ENCODE measurements around the gene CDS2.

Gene CDS2

DNA sequence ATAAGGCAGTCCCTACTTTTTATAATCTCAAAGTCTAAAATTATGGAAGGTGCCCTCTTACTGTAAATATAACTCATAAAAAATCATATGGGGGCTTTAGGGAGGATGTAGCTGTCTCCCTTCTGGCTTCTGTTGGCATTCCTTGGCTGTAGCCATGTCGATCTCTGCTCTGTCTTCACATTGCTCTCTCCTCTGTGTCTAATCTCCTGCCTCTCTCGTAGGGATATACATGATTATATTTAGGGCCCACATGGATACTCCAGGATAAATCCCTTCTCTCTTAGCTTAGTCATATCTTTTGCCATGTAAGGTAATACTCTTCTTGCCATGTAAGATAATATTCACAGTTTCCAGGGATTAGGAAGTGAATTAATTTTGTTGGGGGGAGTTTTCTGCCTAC lies 28.6 kb downstream of the CDS2 start:
- Mint-ChIP-seq H3K4me3 (no peak overlapping the region), H3K9me3 (no peaks in the 10 kb centered on the region), H3K4me1 (peaks cover 83% of the 10 kb centered on the region), H3K27me3 (no peaks in the 10 kb centered on the region), H3K36me3 (peaks cover 2% of the 10 kb centered on the region), H3K27ac (peak overlapping the region; percentile 18)

DNA sequence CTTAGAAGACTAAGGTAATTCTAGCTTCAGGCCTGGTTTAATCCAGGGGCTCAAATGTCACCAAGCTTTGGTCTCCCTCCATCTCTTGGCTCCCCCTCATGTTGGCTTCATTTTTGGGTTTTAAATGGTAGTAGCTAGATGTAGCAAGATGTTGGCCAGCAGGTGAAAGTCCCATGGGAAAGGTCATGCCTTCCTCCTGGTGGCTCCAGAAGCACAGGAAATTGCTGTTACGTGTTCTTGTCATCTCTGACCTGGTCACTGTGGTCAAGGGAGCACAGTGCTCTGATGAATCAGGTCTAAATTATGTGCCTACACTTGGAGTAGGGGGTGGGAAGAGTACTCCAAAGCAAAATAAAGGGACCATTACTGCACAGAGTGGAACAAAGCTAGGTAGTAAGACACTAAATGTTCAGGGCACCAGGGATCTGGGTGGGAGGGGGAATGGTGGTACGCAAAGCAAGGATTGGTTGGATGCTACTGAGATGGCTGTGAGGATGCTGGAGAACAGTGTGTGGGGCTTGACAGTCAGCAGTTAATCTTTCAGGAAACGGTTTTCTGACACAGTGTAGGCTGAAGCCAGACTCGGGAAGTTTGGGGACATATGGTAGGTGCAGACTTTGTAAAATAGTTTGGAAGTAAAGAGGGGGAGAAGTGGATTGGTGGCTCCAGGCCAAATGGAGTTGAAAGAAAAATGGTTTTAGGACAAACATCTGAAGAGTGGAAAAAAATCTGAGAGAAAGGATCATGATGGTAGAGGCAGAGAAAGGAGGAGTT lies 30.1 kb downstream of the CDS2 start:
- H3K4me3 Mint-ChIP-seq: no peak overlapping the region
- peaks cover 91% of the 10 kb centered on the region for H3K4me1 Mint-ChIP-seq
- H3K27me3 Mint-ChIP-seq: no peaks in the 10 kb centered on the region
- H3K27ac Mint-ChIP-seq: no peak overlapping the region
- no peaks in the 10 kb centered on the region for H3K9me3 Mint-ChIP-seq
- peaks cover 2% of the 10 kb centered on the region for H3K36me3 Mint-ChIP-seq

DNA sequence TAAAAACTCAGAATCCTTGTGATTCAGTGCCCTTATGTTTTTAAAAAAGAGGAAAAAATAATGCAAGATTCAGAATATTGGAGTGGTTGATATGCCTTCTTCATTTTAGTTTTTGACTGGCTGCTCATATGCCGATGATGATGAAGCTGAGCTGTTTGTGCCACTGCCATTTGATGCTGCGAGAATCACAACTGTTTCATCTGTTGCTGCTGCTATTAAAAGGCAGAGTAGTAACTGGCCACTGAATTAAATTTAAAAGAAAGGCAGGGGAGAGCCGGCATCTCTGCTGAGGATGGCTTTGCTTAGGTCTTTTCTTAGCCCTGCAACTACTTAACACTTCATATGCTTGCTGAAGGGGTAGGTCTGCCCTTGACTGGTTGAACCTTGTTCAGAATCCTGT lies 33.1 kb downstream of the CDS2 start:
- Mint-ChIP-seq H3K27ac (no peak overlapping the region), H3K36me3 (peaks cover 5% of the 10 kb centered on the region), H3K9me3 (no peaks in the 10 kb centered on the region), H3K4me1 (peaks cover 85% of the 10 kb centered on the region), H3K27me3 (no peaks in the 10 kb centered on the region), H3K4me3 (no peak overlapping the region)

DNA sequence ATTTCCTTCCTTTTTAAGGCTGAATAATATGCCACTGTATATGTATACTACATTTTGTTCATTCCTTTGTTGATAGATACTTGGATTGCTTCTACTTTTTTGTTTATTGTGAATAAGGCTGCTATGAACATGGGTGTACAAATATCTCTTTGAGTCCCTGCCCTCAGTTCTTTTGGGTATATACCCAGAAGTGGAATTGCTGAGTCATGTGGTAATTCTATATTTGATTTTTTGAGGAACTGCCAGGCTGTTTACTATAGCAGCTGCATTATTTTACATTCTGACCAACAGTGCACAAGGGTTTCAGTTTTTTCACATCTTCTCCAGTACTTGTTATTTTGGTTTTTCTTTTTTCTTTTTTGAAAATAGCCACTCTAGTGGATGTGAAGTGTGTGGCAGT lies 34.1 kb downstream of the CDS2 start:
- peaks cover 83% of the 10 kb centered on the region for H3K4me1 Mint-ChIP-seq

DNA sequence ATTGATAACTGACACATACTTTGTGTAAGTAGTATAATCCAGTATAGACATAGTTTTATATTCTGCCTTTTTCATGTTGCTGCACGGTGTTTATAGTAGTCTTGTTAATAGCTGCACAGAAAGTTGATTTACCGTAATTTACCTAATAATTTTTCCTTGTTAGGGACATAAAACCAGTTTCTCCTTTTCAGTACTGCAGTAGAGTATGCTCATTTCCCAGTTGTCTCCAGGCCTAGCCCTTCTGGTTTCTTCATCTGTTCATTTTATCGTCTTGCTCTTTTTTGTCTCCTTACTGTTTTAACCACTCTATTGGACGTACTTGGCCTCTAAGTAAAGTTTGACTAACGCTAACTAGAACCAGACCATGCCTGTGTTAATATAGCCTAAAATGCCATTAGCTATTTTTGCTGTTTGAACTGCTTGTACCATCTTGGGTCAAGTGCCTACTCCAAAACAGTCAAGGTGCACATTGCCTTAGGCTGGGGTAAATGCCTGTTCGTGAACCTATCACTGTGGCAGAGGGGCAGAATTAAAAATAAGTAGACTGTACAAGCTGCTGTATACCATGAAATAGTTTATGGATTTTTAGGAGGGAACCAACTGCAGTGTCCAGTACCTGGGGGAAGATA lies 34.8 kb downstream of the CDS2 start:
- H3K27ac Mint-ChIP-seq: no peak overlapping the region
- no peaks in the 10 kb centered on the region for H3K27me3 Mint-ChIP-seq
- H3K9me3 Mint-ChIP-seq: no peaks in the 10 kb centered on the region
- H3K4me3 Mint-ChIP-seq: no peak overlapping the region
- H3K36me3 Mint-ChIP-seq: peaks cover 5% of the 10 kb centered on the region
- H3K4me1 Mint-ChIP-seq: peaks cover 85% of the 10 kb centered on the region

More for the DNA sequence above, 34.1 kb downstream of the CDS2 start:
- Mint-ChIP-seq H3K4me3 (no peak overlapping the region), H3K9me3 (no peaks in the 10 kb centered on the region), H3K27ac (peak overlapping the region; percentile 76), H3K36me3 (peaks cover 5% of the 10 kb centered on the region), H3K27me3 (no peaks in the 10 kb centered on the region)

DNA sequence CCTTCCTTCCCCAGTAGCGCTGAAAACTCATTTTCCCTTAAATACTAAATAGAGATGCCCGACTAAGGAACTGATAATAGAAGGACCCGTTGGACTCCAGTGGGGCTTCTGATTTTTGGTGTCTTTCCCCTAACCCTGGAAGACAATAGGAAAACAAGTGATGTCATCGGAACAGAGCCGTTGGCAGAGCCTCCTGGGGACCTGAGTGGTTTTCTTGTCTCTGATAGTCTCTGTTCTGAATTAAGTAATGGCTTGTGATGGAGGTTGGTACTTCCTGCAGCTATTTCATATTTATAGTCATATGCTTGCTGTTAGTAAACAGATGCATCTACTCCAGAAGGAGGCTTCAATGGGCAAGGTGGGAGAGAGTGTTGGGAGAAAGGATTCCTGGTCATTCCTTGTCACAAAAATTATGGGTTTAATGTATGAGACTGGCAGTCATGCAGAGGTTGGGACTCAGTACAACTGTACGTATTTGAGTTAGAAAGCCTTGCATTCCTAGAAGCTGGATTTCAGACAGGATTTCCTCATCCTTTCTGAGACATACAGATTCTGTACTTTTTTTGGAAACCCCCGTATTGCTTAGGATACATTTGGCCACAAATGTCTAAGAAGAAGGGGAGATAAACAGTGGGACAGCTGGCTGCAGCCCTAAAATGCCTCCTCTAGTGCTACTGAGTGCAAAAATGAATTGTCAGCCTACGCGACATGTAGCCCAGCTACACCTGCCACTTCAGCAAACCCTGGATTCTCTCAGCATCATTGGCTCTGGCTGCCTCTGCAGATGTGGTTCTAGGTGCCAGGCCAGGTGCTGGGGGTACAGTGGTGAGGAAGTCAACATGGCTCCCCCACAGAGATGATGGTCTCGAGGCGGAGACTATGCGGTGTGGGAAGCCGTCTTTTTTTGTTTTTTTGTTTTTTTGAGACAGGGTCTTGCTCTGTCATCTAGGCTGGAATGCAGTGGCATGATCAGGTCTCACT lies 38.1 kb downstream of the CDS2 start:
- H3K4me1 Mint-ChIP-seq: peaks cover 85% of the 10 kb centered on the region
- no peaks in the 10 kb centered on the region for H3K9me3 Mint-ChIP-seq
- H3K27ac Mint-ChIP-seq: peak overlapping the region; percentile 11
- peaks cover 5% of the 10 kb centered on the region for H3K36me3 Mint-ChIP-seq
- H3K4me3 Mint-ChIP-seq: no peak overlapping the region
- H3K27me3 Mint-ChIP-seq: no peaks in the 10 kb centered on the region

DNA sequence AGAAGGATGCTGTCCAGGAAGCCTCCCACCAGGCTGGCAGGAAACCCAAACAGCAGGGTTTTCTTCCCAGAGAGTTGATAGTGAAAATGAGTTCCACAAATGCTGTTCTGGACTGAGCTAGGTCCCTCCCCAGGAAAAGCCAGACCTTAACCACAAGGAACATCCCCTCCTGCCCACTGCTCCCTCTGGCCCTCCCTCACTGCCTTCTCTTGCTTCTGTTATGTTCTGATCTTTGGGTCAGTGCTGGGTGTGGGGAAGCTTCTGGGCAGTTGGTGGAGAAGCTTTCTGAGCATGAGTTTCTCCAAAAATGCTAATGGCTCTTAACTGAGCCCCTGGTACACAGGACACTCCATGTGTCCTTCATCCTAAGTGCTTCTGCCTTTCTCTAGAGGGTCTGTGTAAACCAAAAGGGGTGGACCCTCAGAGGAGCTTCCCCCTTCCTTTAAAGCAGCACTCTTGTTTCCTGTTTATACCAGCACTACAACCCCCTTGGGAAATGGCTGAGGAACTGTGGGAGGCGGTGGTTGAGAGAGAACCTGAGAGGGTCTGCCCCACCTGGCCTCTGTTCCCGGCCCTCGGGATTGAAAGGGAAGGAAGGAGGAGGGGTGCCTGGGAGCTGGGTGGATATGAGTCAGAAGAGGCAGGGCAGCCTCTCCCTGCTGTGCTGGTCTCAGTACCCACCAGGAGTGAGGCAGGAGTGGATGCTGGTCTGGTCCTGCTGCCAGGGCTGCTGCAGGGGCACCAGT lies 42.0 kb downstream of the CDS2 start:
- Mint-ChIP-seq H3K4me3 (no peak overlapping the region), H3K36me3 (no peaks in the 10 kb centered on the region), H3K27me3 (no peaks in the 10 kb centered on the region), H3K4me1 (peaks cover 76% of the 10 kb centered on the region), H3K9me3 (no peaks in the 10 kb centered on the region), H3K27ac (peak overlapping the region; percentile 87)

DNA sequence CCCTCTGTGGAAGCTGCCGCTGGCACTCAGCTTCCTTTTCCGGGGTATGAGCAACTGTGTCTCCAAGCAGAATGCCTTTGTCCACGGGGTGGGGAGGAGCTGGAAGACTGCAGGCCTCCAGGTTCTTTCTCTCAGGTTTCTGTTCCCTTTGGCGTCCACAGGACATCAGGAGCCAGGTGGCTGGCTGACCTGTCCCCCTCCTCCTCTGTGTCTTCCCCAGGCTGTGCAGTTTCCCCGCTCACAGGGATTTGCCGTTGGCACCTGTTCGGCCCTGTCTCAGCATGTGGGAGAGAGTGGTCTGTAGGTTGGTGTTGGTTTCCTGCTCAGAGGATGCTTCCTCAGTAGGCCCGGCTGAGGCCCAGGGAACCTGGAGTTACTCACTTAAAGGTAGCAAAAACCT lies 43.5 kb downstream of the CDS2 start:
- Mint-ChIP-seq H3K4me1 (peaks cover 64% of the 10 kb centered on the region), H3K36me3 (no peaks in the 10 kb centered on the region), H3K4me3 (no peak overlapping the region), H3K27me3 (no peaks in the 10 kb centered on the region), H3K9me3 (no peaks in the 10 kb centered on the region), H3K27ac (no peak overlapping the region)

DNA sequence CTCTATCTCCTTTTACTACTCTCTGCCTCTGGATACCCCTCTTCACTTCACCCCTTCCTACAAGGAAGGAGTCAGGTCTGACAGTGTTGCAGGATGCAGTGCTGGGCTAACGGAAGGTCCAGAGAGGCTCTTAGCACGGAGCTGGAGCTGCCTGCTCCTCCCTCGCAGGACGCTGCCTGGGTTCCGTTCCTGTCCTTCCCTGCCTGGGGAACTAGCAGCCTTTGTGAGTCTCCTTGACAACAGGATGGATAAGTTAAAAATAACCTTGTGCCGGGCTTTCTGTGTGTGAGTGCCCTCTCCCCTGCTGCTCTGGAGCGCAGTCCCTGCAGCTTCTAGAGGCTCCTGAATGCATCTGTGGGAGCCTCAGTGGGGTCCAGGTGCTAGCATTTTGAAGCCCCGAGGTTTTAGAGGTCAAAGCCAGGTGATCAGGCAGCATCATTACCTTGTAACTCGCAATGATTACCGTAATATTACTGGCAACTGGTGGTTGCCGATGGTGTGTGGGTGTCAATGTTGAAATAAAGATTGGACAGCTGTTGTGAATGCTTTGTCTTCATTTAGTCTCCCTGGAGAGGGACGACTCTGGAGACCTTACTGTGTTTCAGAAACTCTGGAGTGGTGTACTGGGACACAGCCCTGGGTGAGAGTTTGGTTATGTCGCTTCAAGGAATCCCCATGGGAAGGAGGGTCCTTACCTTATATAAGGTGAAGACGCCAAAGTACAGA lies 44.4 kb downstream of the CDS2 start:
- Mint-ChIP-seq H3K36me3 (no peaks in the 10 kb centered on the region), H3K27me3 (no peaks in the 10 kb centered on the region), H3K4me3 (no peak overlapping the region), H3K9me3 (no peaks in the 10 kb centered on the region), H3K4me1 (peaks cover 56% of the 10 kb centered on the region), H3K27ac (peak overlapping the region; percentile 83)

DNA sequence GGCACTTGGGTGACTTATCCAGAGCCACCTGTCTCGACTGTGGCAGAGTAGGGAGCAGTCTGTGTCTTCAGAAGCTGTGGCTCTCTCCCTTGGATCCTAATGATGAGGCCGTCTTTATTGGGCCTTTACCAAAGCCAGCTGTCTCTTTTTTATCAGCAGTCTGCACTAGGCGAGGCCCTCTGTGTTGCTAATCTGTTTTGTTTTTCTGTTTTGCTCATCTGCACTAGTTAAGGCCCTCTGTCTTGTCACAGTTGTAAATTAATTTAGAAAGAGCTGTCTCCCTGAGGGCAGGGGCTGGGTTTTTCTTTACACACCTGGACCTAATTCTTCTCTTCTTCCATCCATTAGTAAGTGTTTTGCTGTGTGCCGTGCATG lies 45.0 kb downstream of the CDS2 start:
- Mint-ChIP-seq H3K27ac (no peak overlapping the region), H3K27me3 (no peaks in the 10 kb centered on the region), H3K4me3 (no peak overlapping the region), H3K9me3 (no peaks in the 10 kb centered on the region), H3K36me3 (no peaks in the 10 kb centered on the region), H3K4me1 (peaks cover 50% of the 10 kb centered on the region)

DNA sequence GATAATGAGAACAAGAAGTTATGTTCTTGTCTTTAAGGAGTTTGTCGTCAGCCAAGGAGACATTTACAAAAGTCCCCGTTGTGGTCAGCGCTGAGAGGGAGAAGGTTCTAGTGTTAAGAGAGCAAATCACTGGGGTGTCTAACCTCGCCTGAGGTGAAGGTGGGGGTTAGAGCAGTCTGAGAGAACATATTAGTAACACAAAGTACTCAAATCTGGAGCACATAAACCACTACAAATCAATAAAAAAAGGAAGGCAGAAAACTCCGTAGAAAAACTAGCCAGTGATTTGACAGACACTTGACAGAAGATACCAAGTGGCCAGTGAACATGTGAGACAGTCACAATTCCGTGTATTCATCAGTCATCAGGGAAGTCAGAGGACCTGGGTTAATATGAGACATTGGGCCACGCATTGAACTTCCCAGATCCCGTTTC lies 45.4 kb downstream of the CDS2 start:
- H3K9me3 Mint-ChIP-seq: no peaks in the 10 kb centered on the region
- no peaks in the 10 kb centered on the region for H3K27me3 Mint-ChIP-seq
- H3K4me1 Mint-ChIP-seq: peaks cover 46% of the 10 kb centered on the region
- no peak overlapping the region for H3K4me3 Mint-ChIP-seq
- H3K27ac Mint-ChIP-seq: no peak overlapping the region
- no peaks in the 10 kb centered on the region for H3K36me3 Mint-ChIP-seq

DNA sequence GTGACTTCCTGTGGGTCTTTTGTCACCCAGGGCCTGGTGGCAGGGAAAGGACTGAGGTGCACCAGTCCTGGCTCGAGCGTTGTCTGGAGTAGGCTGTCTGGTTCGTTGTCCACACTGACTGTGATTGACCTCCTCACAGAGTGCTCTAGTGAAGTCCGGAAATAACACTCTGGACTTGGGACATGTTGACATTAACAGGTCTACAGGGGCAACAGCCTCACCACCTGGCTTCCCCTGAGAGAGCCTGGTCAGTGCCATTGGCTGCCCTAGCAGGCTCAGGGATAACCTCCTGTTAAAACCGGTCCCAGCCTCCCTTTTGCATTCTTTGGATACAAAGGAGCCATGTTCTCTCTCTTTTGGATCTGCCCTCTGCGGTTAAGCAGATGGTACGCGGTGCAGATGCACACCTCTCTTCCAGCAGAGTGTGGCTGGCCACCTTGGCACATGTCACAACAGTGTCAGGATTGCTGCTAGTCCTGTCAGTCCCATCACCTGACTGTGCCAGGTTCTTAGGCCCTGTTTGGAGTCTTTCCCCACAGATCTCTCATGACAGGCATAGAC lies 46.2 kb downstream of the CDS2 start:
- Mint-ChIP-seq H3K36me3 (no peaks in the 10 kb centered on the region), H3K27ac (no peak overlapping the region), H3K4me1 (peaks cover 38% of the 10 kb centered on the region), H3K27me3 (no peaks in the 10 kb centered on the region), H3K4me3 (no peak overlapping the region), H3K9me3 (no peaks in the 10 kb centered on the region)

DNA sequence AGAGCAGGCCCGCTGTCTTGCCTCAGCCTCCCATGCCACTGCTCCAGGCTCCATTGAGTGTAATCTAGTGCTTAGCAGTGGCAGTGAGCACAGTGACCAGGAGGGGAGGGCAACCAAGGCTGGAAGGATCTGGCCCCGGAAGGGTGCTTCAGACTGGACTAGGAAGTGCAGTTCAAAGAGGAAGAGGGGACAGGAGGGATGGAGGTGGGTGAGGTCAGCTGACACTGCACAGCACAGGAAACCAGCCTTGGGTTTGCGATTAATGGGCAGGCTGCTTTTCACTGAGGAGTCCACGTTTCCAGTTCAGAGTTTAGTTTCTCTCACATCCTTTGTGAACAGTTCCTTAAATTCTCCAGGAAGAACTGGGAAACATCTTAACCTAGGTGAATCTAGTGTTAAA lies 46.9 kb downstream of the CDS2 start:
- H3K4me1 Mint-ChIP-seq: peaks cover 32% of the 10 kb centered on the region
- no peaks in the 10 kb centered on the region for H3K27me3 Mint-ChIP-seq
- peak overlapping the region; percentile 30 for H3K27ac Mint-ChIP-seq
- H3K9me3 Mint-ChIP-seq: no peaks in the 10 kb centered on the region
- H3K36me3 Mint-ChIP-seq: peaks cover 2% of the 10 kb centered on the region
- H3K4me3 Mint-ChIP-seq: no peak overlapping the region

DNA sequence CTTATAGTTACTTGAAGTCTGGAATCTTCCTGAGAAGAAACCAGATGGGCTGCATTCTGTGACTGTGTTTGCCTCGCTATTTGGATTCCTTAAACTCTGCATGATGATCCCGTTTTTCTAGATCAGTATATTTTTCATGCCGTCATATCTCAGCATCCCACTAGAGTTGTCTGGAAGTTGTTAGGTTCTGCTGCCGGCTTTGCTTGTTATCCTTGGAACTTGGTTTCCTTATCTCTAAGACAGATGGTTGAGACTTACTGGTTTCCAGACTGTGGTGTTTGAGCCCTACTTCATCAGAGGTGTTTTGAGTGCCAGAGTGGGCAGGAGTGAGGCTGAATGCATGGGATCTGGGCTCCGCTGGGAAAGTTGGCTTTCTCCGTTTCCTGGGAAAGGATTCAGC lies 50.3 kb downstream of the CDS2 start:
- no peak overlapping the region for H3K27ac Mint-ChIP-seq

More for the DNA sequence above, 50.3 kb downstream of the CDS2 start:
- H3K27me3 Mint-ChIP-seq: no peaks in the 10 kb centered on the region
- no peak overlapping the region for H3K4me3 Mint-ChIP-seq
- H3K4me1 Mint-ChIP-seq: peaks cover 6% of the 10 kb centered on the region
- peaks cover 5% of the 10 kb centered on the region for H3K36me3 Mint-ChIP-seq
- no peaks in the 10 kb centered on the region for H3K9me3 Mint-ChIP-seq

Measured in activated naive CD4-positive, alpha-beta T cell treated with anti-CD3 and anti-CD28 coated beads, Interleukin-2, amount 50 U/mL, for 24 hours (primary cell).